ENCODE results near the gene NEIL1.

NEIL1 gene

DNA sequence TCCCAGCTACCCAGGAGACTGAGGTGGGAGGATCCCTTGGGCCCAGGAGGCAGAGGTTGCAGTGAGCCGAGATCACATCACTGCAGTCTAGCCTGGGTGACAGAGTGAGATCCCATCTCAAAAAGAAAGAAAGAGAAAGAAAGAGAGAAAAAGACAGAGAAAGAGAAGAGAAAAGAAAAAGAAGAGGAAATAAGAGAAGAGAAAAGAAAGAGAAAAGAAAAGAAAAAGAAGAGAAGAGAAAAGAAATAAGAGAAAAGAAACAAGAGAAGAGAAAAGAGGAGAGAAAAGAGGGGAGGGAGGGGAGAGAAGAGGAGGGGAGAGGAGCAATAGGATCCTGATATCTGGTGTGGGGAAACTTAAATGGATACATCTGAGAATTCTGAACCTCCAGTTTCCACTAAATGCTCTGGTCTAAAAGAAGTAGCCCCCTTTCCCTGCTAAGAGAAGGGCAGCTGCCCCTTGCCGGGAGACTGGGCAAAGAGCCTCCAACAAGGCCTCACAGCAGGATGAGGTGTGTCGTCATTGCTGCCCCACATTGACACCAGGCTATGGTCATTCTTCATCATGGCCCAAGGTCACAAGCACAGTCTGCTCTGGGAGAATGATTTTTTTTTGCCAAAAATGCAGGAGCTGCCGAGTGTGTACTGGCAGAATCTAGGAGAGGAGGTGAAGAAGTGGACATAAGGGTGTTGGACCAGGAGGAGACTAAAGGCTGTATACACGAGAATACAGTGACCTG lies 32.1 kb upstream of the NEIL1 start:
- TF ChIP-seq, protein P1, sequence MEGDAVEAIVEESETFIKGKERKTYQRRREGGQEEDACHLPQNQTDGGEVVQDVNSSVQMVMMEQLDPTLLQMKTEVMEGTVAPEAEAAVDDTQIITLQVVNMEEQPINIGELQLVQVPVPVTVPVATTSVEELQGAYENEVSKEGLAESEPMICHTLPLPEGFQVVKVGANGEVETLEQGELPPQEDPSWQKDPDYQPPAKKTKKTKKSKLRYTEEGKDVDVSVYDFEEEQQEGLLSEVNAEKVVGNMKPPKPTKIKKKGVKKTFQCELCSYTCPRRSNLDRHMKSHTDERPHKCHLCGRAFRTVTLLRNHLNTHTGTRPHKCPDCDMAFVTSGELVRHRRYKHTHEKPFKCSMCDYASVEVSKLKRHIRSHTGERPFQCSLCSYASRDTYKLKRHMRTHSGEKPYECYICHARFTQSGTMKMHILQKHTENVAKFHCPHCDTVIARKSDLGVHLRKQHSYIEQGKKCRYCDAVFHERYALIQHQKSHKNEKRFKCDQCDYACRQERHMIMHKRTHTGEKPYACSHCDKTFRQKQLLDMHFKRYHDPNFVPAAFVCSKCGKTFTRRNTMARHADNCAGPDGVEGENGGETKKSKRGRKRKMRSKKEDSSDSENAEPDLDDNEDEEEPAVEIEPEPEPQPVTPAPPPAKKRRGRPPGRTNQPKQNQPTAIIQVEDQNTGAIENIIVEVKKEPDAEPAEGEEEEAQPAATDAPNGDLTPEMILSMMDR (IDR thresholded peaks at IDR 0.05): no peak

DNA sequence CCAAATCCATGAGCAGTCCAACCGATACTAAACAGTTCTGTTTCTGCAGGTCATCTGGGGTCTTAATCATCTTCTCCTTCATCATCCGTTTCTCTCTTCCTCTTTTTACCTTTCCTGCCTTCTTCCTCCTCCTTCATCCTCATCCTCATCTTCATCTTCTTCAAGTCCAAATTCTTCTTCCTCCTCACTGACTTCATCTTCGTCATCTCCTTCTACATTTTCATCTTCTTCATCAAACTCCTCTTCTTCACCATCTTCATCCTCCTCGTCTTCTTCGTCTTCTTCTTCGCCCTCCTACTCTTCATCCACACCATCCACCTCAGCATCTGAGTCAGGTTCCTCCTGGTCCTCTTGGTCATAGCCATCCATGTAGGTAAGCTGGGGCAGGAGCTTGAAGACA lies 25.1 kb upstream of the NEIL1 start:
- TF ChIP-seq, protein P1 (IDR thresholded peaks at IDR 0.05): no peak

DNA sequence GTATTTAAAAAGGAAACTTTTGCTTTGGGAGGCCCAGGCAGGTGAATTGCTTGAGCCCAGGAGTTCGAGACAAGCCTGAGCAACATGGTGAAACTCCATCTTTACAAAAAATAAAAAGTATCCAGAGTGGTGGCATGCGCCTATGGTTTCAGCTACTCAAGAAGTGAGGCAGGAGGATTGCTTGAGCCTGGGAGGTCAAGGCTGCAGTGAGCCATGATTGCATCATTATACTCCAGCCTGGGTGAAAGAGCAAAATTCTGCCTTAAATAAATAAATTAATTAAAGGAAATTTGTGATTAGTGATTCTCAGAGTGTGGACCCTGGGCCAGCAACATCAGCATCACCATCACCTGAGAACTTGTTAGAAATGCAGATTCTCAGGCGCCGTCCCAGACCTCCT lies 20.9 kb upstream of the NEIL1 start:
- TF ChIP-seq, protein P1 (IDR thresholded peaks at IDR 0.05): no peak

DNA sequence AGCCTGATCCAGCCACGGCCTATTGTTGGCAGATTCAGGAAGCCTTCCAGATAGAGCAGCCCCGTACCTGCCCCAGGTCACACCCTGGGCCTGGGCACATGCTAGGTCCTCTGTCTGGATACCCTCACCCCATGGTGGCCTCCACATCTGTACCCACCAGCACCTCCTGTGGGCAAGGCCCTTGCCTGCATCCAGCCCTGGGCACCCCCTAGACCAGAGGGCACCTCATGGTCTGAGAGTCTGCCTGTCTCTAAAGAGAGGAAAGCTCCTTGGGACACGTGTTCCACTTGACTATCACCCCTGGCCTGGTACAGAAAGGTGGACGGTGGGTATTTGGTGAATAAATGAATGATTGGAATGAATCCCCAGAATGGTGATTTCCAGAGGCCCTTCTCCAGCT lies 19.8 kb upstream of the NEIL1 start:
- TF ChIP-seq, protein P1 (IDR thresholded peaks at IDR 0.05): no peak

DNA sequence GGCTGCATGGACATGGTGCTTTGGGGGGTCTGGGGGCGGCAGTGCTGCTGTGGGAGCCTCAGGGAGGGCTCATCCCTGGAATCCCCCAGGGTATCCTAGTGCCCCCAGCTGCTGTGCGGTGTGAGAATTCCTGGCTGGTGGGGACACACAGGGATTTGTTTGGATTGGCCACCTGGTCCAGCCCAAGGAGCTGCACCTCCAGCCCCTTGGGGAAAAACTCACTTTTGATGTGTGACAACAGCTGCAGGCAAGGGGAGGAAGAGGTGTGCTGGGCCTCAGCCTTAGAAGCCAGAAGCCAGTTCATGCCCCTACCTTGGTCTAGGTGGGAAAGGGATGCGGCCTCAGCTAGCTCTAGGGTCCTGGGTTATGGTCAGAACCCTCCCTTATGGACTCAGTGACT lies 19.3 kb upstream of the NEIL1 start:
- TF ChIP-seq, protein P1 (IDR thresholded peaks at IDR 0.05): no peak

DNA sequence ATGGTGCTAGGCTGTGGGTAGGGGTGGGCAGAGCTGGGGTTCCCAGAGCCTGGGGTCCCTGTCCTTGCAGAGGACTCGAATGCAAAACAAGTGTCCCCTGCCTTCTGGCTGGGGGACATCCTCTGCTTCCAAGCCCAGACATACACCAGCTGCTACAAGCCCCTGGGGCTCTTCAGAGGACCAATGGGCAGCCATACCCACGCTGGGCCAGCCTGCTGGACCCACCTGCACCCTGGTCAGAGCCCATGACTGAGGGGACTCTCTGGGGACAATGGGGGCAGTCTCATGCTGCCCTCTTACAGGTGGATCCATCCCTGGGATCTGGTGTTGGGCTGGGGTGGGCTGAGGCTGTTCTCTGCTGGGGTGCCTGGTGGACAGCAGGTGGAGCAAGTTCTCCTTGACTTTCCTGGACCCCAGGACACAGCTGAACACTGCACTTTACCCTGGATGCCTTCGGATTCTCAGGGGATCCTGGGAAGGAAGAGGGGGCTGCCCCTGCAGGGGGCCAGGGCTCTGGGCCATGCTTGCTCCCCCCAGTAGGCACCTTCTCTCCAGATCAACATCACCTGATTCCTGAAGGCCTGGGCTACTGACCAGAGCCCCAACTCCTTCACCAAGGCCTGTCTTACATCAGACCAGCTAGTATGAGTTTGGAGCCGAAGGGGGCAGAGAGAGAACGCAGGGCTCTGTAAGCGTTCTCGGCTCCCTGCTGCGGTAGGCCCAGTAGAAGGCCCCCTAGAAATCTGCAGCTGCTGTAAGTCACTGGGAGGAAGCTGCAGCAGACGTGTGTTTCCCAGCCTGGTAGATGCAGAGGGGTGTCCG lies 18.1 kb upstream of the NEIL1 start:
- TF ChIP-seq, protein P1 (IDR thresholded peaks at IDR 0.05): no peak

DNA sequence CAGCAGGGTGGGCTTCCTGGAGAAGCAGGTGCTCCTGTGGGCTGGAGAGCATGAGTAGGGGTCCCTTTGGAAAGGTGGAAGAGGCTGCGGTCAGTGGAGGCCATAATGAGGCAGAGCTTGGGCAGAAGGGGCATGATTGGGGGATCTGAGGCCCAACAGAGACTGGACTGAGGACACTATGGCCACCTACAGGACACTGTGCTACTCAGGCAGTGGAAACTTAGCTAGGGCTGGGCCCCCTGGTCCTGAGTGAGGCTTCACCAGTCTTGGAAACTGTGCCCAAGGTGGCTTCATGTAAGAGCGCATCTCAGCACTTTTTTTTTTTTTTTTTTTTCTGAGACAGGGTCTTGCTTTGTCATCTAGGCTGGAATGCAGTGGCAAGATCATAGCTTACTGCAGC lies 17.3 kb upstream of the NEIL1 start:
- TF ChIP-seq, protein P1 (IDR thresholded peaks at IDR 0.05): no peak

Data from LNCAP (cell line).